NCI-H82 treated with DMSO at 0.1 percent for 48 hours (cell line): Measurements from ENCODE around the gene HSPG2.

ENCODE experiments used
- DNase-seq: peaks from one replicate; lab custom pipeline; 2025; ENCODE audit not compliant: unreplicated experiment; lab: John Stamatoyannopoulos, UW

Gene HSPG2

DNA sequence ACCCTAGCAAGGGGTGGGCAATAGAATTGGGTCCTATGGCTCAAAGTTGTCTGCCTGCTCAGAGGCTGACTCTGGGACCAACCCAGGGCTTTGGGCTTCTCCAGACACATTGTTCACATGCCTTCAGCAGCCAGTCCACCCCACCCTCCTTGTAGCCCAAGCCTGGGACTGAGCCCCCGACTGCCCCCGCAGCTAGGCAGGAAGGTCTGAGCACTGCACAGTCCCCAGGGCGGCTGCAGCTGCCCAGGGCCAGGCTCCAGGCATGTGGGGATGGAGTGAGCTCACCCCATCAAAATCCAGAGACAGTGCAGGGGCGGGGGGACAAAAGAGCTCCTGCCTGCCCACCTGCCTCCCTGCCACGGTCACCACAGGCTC lies 35.6 kb downstream of the HSPG2 start:
- no peak for DNase-seq

DNA sequence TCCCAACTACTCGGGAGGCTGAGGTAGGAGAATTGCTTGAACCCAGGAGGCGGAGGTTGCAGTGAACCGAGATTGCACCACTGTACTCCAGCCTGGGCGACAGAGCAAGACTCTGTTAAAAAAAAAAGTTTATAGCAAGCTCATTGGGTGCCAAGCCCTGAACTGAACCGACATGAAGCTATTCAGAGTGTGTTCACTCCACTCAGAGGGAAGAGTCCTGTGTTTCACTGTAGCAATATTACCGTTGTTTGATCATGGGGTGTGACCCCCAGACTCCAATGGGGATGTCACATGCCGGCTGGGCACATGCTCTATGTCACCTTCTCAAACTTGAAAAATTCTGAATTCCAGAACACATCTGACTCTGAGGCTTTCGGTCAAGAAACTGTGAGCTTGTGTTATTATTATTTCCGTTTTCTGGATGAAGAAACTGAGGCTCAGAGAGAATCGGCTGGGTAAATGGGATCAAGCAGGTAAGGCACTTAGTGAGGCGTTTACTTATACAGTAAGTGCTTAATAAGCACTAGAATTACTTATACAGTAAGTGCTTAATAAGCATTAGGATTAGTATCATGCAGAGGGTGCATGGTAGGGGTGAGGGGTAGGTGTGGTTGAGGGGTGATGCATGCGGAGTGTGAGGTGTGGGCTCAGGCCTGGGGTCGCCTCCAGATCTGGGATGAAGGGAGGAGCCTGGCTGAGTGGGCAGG lies 36.2 kb downstream of the HSPG2 start:
- no peak for DNase-seq

DNA sequence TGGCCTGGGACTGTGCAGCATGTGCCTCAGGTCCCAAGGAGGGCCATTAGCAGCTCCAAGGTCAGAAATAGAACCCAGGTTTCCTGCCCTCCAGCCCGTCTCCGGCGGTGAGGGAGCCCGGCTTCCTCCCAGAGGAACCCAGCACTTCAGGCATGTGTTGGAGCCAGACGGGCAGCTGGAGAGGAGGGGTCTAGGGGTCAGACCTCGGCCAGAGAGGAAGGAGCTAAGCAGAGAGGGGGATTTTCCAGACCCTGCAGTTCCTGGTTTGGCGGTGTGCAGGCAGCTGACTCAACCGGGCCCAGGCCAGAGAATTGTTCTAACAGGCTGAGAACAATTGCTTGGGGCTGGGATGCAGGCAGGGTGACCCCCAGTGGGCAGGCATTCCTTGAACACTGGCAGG lies 37.1 kb downstream of the HSPG2 start:
- DNase-seq: no peak

DNA sequence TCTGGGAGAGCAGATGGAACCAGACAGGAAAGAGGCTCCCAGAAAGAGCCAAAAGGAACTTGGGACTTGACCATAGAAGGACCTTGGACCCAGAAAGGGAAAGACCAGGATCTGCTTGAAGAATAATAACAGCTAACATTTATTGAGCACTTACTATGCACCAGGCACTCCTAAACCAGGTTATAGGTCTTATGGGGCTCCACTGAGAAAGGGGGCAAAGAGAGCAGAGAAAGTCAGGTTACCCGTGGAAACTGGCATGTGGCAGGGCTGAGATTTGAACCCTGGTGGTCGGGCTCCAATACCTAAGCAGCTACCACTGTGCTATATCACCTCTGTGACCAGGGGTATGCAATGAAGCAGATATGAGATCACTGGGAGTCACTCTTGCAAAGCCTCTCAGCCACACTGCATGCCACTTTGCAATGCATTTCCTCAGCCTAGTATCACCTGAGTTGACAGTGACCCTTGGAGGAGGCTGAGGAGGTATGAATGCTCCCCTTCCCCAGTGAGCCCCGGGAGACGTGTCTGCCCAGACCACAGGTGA lies 37.8 kb downstream of the HSPG2 start:
- DNase-seq: no peak

DNA sequence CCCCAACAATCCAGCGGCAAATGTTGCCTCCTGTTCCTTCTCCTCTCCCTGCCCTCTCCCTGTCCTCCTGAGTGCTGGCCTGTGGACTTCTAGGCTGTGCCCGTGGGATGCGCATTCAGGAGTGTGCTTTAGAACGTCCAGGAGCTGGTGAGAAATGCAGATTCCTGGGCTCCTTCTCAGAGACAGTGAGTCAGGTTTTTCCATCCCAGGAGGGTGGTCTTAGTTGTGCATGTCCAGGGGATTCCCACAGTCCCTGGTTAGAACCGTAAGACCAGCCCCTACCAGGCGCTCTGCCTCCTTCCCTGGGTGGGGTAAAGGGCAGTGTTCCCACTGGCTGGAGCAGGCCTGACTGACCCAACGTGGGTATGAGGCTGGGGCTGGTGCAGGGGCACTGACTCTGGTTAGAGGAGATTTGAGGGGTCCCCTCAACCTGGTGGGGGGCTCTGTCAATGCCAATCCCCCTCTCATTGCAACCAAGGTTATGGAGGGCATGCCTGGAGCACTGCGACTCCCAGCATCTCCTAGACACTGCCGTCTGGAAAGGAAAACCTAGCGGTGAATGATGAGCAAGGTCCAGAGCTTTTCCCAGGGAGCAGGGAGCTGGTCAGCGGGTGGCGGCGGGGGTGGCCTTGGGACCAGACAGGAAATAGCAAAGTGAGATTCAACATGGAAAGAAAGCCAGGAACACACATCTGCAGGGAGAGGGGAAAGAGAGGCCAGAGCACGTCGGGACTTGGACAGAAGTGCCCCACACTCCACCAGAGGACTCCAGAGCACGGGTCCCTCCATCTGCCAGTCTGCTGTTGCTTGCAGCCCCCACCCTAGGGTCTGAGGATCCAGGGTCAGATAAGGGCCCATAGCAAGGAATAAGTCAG lies 38.5 kb downstream of the HSPG2 start:
- DNase-seq: no peak

DNA sequence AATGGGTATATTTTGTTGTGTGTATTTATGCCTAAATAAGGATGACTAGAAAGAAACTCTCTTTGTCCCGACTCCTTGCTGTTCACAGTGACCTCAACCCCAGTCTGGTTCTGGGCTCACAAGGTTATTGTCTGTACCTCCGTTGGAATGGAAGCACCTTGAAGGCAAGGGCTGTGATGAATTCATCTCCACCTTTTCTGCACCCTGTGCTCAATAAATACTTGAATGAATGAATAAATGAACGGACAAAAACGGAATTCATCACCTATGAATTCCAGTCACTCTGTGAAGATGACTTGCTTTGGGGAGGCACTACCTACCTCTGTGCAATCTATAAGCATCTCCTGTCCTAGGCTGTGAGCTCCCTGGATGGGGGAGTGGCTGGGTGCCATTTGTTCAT lies 39.3 kb downstream of the HSPG2 start:
- DNase-seq: no peak

DNA sequence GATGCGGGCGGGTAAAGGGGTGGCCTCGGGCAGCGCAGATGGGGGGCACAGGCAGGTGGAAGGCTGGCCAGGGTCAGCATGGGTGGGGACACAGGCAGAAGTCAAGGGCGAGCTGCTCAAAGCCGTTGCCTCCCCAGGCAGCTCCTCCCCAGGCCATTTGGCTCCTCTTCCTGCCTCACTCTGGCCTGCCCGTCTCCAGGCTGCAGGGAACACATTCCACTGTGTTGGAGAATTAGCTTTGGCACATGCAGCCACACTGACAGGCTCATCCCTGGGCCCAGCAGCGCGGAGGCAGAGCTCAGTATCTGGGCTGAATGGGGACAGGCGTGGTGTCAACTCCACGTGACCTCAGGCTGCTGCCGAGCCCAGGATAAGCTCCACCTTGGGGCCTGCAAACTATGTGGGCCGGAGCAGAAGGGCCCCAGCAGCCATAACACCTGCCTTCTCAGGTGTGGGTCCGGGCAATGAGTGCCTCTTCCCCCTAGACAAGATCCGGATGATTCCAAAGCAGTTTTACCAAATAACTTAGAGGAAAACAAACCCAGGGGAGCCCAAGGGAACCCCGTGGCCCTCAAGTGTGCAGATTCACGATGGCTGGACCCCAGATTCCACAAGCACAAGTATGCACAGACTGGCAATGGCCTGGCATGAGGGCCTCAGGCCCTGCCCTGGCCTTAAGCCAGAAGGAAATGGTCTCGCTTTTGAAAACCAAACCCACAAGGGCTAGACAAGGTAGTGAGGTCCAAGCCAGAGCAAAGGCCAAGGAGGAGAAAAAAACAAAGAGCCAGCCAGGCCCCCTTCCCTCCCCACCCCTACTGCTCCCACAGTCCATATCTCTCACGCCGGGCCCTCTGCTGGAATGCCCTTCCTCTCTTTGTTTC lies 40.2 kb downstream of the HSPG2 start:
- no peak for DNase-seq

DNA sequence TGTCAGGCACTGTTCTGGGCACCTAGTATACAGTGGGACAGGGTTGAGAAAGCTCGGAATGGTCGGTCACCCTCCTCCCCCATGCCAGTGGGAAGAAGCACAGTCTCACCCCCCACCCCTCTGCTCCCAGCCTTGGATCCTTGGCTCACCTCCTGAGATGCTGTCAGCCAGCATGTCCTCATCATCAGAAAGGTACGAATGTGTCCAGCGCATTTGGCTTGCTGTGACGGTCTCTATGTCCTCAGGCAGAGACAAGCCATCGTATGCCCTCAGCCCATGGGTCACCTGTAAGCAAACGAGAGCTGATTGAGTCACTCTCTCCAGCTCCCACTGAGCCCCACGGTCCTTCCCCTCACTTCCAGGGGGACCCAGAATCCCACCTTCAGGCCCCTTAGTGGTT lies 41.1 kb downstream of the HSPG2 start:
- DNase-seq: no peak

DNA sequence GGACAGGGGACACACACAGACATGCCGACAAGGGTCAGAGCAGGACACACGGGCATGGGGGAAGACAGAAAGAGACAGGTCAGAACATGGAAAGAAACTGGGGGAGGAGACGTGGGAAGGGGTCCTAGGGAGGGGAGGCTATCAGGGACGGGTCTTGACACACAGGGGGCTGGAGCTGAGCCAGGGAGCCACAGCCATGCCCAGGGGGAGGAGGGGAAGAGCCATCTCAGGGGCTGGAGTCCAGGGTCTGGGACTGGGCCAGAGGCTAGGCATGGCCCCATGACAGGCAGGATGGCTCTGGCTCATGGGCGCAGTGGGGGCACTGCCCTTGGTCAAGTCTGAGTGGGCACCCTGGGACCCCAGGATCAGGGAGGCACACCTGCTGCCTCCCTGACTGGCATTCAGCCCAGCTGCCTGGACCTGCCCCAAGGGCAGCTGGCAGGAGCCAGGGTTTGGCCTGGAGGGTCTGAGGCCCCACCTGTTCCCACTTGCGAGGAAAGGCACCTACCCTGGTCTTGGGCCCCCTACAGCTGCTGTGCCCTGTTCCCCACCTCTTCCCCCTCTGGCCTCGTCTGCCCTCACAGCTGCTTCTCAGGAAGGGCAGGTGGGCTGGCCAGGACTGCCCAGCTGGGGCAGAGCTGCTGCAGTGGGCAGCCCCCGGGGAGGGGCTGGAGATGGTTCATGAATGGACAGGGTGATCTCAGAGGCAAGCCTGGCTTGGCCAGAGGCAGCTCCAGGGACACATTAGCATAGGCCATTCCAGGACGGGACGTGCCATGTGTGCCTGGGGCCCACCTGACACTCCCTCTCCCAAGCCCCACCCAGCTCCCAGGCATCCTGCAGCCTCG lies 42.9 kb downstream of the HSPG2 start:
- DNase-seq: no peak

DNA sequence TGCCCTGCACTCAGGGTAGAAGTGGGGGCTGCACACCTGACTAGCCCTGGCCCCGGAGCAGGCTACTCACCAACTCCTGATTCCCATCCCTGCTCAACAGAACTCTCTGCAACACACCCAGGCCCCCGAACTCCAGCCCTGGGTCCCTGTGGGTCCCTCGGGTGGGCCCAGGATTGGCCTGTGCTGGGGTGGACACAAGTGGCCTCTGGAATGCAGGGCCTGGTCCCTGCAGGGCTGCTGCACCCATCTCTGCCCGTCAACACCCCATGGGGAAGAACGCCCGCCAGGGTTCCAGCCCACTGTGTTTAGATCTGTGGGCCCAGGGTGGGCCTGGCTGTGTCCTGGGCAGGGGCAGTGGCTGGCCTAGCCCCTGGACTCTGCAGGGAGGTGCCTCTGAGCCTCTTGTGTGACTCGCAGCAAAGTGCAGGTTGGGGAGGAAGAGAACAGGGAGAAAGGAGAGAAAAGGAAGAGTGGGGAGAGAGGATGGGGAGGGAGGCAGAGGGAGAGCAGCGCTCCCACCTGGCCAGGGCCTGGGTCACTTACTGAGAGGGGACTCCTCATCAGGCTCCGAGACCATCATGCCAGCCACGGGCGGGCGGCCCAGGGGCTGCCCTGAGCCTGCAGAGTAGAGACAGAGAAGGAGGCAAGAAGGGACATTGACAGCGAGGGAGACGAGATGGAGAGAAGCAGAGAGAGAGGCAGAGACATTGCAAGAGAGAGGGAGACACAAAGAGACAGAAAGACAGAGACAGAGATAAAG lies 43.9 kb downstream of the HSPG2 start:
- no peak for DNase-seq

DNA sequence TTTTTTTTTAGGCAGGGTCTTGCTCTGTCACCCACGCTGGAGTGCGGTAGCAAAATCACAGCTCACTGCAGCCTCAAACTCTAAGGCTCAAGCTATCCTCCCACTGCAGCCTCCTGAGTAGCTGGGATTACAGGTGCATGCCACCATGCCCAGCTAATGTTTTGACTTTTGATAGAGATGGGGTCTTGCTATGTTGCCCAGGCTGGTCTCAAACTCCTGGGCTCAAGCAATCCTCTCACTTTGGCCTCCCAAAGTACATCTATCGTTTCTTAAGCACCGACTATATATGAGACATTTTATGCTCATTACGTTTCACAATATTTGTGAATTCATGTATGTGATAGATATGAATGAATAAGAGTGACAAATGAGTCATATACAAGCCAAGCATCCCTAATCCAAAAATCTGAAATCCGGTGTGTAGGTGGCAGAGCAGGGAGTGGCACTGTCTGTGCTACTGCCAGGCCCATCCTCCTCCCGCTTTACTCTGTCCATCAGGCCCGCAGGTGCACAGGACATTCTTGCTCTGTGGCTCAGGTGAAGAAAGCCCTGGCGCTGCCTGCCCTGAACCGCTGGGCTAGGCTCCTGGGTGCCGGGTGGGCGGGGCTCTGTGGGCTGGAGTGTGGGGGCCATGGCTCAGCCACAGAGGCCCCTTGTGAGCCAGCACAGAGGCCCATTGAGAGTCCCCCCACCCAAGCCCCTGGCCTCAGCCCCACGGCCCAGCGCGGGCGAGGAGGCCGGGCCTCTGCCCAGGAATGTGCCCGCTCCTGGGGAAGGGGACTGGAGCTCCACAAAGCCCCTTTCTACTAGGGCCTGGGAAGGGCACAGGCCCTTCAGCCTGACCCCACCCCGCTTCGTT lies 45.3 kb downstream of the HSPG2 start:
- no peak for DNase-seq

DNA sequence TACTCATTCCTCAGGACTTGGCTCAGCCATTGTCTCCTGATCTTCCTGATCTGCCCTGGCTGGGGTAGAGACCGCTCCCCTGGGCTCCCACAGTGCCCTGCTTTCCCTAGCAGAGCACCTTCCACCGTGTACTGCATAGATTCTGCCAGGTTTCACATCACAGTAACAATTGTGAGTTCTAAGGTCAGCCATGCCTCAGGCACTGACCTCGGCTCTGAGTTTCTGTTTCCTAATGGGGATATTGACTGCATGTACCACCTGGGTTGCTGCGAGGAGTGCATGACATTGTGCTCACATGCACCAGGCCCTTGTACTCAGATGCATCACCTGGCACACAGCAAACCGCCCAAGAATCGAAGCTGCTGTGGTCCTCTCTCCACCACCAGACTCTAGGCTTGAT lies 46.0 kb downstream of the HSPG2 start:
- no peak for DNase-seq

DNA sequence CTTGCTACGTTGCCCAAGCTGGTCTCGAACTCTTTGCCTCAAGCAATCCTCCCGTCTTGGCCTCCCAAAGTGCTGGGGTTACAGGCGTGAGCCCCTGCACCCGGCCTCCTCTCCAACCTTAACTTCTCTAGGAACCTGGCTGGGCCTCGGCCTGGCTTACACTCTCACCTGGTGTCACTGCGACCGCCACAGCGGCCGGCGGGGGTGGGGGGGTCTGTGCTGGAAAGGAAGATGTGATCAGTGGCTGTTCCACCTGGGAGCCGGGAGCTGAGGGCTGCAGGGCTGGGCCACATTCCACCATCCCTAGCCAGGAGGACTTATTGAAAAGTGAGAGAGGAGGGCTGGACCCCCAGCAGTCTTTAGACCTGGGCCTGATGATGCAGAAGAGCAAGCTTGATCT lies 48.6 kb downstream of the HSPG2 start:
- no peak for DNase-seq

DNA sequence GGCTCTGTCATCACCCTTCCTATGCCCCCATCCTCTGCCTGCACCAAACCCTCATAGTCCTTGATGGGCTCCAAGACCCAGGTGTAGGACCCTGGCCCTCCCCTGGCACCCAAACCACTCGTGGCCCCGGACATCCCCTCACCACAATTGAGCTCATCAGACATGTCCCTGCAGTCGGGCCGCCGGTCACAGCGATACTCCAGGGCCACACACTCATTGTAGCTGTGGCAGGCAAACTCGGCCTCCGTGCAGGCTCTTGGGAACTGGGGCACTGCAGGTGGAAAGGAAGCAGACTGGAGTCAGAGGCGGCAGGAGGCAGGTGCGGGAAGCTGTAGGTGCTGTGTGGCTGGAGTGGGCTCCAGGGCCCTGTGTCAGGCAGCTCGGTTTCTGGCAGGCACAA lies 49.3 kb downstream of the HSPG2 start:
- DNase-seq: no peak

DNA sequence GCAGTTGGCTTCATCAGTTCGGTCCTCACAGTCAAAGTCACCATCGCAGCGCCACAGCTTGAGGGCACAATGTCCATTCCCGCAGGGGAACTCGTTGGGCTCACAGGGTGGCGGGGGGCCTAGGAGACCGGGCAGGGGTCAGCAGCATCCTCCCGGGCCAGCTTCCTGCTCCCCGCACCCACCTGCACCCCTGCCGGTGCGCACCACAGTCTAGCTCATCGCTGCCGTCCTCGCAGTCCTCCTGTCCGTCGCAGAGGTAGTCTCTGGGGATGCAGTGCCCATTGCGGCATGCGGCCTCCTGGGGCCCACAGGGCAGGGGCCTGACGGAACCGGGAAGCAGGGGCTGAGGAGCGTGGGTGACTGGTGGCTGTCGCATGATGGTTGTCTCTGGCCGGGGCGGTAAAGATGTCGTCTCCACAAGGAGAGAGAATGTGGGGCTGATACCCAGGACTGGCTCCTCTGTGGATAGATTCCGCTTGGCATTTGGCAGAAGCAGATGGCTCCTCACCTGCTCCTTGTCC lies 49.8 kb downstream of the HSPG2 start:
- DNase-seq: no peak

DNA sequence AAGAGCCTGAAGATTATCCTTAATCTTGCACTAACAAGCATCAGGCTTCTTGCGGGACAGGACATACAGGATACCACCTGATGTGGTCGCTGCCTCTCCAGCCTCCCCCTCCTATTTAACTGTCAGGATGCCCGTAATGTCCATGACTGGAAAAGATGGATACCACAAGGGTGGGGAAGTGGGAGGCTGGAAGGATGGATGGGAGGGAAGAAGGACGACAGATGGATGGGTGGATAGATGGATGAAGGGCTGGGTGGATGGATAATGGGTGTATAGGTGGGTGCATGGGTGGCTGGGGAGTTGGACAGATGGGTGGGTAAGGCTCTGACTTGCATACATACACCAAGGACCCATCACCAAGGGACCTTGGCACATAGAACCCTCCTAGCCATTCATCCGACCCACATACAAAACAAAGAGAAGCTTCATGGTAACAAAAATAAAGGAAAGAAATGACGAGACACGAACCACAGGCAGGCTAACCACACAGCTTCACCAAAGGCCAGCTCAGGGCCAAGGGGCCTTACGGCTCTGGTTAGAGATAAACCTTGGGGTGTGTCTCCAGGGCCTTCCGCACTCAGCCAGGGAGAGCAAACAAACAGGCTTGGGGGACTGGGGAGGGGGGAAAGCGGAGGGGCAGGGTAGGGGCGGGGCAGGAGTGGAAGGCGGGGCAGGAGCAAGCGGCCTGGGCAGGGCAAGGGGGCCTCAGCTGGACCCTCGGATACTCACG lies 50.5 kb downstream of the HSPG2 start:
- no peak for DNase-seq

DNA sequence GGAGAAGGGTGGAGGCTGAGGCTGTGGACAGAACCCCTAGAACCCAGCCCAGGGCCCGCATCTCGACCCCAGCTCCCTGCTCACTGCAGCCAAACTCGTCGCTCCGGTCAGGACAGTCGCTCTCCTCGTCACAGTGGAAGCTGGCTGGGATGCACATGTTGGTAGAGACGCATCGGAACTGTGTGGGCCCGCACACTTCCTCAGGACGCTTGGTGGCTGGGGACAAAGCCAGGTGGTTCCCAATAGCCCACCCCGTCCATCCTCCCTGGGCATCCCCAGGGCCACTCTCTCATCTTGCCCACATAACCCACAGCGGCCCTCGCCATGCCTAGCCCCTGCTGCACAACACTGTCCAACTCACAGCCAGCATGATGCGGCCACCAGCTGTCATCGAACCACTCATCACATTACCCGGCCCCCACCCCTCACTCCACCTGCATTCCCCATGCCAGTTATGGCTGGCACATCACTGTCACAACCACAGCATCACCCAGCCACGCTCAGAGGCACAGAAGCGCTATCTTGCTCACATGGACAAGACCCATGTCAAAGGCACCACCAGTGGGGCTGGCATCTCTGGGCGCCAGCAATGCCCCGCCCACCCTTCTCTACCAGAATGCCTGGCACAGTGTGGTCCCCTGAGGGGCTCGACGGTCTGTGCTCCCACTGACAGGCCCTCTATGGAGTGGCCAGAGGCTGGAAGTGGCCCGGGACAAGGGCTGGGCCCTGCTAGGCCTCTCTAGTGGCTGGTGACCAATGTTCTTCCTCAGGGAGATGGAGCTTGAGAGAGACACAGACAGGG lies 51.7 kb downstream of the HSPG2 start:
- no peak for DNase-seq
